Prostate gland (tissue), 2 donors: ENCODE measurements around the gene PRR35.

Experiments used
- CTCF ChIP-seq, 4 experiments: fragments of 200-600 bp in 2 of 4; fragments of 450-650 bp in 2 of 4; sonication (generic) in 2 of 4; IDR thresholded peaks; 1 replicate in 3 of 4; 2 replicates in 1 of 4; pipeline ENCODE4 v1.5.1; 2016 to 2019; ENCODE audit warnings: antibody characterized with exemption in 4 of 4, mild to moderate bottlenecking in 2 of 4, moderate library complexity in 2 of 4
- POLR2A ChIP-seq: fragments of 450-650 bp; IDR thresholded peaks from one replicate; pipeline ENCODE4 v1.6.1; 2016; ENCODE audit warnings: antibody characterized with exemption, mild to moderate bottlenecking
- POLR2AphosphoS5 ChIP-seq: sonication (generic); formaldehyde crosslinking; IDR thresholded peaks from one replicate; pipeline ENCODE4 v1.6.1; 2017; ENCODE audit warnings: antibody characterized with exemption

DNA sequence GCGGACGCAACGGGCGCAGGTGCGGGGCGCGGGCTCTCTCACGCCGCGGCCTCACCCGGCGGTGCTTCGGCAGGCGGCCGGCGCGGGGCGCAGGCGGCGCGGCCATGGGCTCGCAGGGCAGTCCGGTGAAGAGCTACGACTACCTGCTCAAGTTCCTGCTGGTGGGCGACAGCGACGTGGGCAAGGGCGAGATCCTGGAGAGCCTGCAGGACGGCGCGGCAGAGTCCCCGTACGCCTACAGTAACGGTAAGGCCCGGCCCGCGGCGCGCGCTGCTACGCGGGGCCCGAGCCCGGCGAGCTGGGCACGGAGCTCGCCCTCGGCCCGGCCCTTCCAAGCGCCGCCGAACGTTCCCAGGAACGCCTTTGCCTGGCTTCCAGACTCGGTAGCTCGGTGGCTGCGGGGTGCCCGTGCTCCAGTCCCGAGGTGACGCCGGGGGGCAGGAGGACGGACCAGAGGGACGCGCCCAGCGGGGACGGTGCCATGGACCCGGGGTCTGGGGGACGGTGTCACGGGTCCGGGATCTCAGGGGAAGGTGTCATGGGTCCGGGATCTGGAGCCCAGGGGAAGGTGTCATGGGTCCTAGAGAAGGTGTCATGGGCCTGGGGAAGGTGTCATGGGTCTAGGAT is 30.1 kb downstream of the PRR35 start:
- TF ChIP-seq POLR2AphosphoS5 (no peak), POLR2A (peak; percentile 57), CTCF (IDR thresholded peaks at IDR 0.05) (no peak)
